ENCODE data around the gene KNCN.

Gene KNCN

DNA sequence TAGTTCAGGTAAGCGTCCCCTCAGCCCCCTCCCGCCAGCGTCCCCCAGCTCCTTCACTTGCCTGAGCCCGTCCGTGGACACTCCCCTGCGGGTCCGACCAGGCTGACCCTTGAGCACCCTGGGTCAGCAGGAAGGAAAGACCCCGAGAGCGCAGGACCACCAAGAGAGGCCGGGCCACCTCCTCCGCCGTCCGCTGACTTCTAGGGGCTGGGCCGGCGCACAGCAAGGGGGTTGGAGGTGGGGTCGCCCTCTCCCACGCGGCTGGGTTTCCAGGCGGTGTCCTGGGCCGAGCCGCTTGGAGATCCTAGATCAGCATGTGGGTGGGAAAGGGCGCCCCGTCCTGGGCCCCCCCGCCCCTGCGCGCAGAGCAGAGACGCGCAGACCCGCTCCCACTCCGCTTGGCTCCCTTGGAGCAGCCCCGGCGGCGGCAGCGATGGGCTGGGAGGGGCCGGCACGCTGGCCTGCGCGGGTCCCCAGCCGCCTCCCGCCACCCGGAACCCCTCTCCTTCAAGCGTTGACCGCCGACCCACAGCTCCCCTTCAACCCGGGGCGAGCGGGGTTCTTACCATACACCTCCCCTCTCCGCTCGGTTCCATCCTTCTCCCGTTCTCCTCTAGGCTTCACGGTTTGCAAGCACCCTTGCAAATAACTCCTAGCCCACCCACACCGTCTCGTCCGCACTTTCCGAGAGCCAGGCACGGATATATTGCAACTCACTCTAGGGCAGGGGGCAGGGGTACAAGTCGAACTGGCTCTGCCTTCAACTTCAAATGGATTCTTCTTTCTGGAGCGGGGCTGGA lies 7.5 kb downstream of the KNCN start:
- no peaks in the 10 kb centered on the region for H3K9me2 ChIP-seq (replicated peaks; ENCODE audit: insufficient read depth, low read length)
- H3K4me2 ChIP-seq (ENCODE audit: low read depth, low read length), result no peak overlapping the region
- H3F3A ChIP-seq (ENCODE audit: insufficient read depth, low read length), result no peaks in the 10 kb centered on the region
- H3K36me3 ChIP-seq (replicated peaks; ENCODE audit: insufficient read depth, low read length), result no peaks in the 10 kb centered on the region
- peaks cover 38% of the 10 kb centered on the region for H3K27me3 ChIP-seq (replicated peaks; ENCODE audit: insufficient read depth, low read length)
- no peaks in the 10 kb centered on the region for H4K20me1 ChIP-seq (ENCODE audit: insufficient read depth, low read length)
- H3K4me3 ChIP-seq (ENCODE audit: low read length), result no peak overlapping the region
- DNase-seq, result no peak
- H3K9me3 ChIP-seq (replicated peaks; ENCODE audit: insufficient read depth, low read length), result no peaks in the 10 kb centered on the region
- H2AFZ ChIP-seq (ENCODE audit: low read length), result no peak overlapping the region
- no peak overlapping the region for H3K27ac ChIP-seq (ENCODE audit: low read length)
- H3K4me1 ChIP-seq (ENCODE audit: low read length), result no peaks in the 10 kb centered on the region
- H3K79me2 ChIP-seq (ENCODE audit: low read length), result no peaks in the 10 kb centered on the region
- TF ChIP-seq EZH2phosphoT487 (IDR thresholded peaks at IDR 0.05; ENCODE audit: low read length), result no peak
- TF ChIP-seq, protein P1, sequence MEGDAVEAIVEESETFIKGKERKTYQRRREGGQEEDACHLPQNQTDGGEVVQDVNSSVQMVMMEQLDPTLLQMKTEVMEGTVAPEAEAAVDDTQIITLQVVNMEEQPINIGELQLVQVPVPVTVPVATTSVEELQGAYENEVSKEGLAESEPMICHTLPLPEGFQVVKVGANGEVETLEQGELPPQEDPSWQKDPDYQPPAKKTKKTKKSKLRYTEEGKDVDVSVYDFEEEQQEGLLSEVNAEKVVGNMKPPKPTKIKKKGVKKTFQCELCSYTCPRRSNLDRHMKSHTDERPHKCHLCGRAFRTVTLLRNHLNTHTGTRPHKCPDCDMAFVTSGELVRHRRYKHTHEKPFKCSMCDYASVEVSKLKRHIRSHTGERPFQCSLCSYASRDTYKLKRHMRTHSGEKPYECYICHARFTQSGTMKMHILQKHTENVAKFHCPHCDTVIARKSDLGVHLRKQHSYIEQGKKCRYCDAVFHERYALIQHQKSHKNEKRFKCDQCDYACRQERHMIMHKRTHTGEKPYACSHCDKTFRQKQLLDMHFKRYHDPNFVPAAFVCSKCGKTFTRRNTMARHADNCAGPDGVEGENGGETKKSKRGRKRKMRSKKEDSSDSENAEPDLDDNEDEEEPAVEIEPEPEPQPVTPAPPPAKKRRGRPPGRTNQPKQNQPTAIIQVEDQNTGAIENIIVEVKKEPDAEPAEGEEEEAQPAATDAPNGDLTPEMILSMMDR (IDR thresholded peaks at IDR 0.05; ENCODE audit: low read length), result no peak
- TF ChIP-seq EZH2 (optimal IDR thresholded peaks at IDR 0.05; ENCODE audit: low read depth, low read length), result no peak
- no peak overlapping the region for H3K9ac ChIP-seq (ENCODE audit: low read length)

- Histone ChIP-seq H4K20me1 (ENCODE audit: insufficient read depth, low read length) (no peaks in the 10 kb centered on the region), H3K27ac (ENCODE audit: low read length) (no peak overlapping the region), H3K9ac (ENCODE audit: low read length) (no peak overlapping the region), H3K79me2 (ENCODE audit: low read length) (no peaks in the 10 kb centered on the region), H3K9me3 (replicated peaks; ENCODE audit: insufficient read depth, low read length) (no peaks in the 10 kb centered on the region), H3K9me2 (replicated peaks; ENCODE audit: insufficient read depth, low read length) (no peaks in the 10 kb centered on the region), H3K4me1 (ENCODE audit: low read length) (no peaks in the 10 kb centered on the region), H2AFZ (ENCODE audit: low read length) (no peak overlapping the region), H3K4me2 (ENCODE audit: low read depth, low read length) (no peak overlapping the region), H3K36me3 (replicated peaks; ENCODE audit: insufficient read depth, low read length) (no peaks in the 10 kb centered on the region), H3K27me3 (replicated peaks; ENCODE audit: insufficient read depth, low read length) (peaks cover 39% of the 10 kb centered on the region), H3K4me3 (ENCODE audit: low read length) (no peak overlapping the region), H3F3A (ENCODE audit: insufficient read depth, low read length) (no peaks in the 10 kb centered on the region)
- TF ChIP-seq EZH2phosphoT487 (IDR thresholded peaks at IDR 0.05; ENCODE audit: low read length) (no peak), EZH2 (optimal IDR thresholded peaks at IDR 0.05; ENCODE audit: low read depth, low read length) (no peak)
- TF ChIP-seq, protein P1 (IDR thresholded peaks at IDR 0.05; ENCODE audit: low read length), result no peak
- DNase-seq, result no peak
Measured at GRCh38 chr1:46543382-46543760, 8.1 kb downstream of the KNCN start.

- Histone ChIP-seq H4K20me1 (ENCODE audit: insufficient read depth, low read length) (no peaks in the 10 kb centered on the region), H3K9me3 (replicated peaks; ENCODE audit: insufficient read depth, low read length) (no peaks in the 10 kb centered on the region), H3K9me2 (replicated peaks; ENCODE audit: insufficient read depth, low read length) (no peaks in the 10 kb centered on the region), H3K4me3 (ENCODE audit: low read length) (no peak overlapping the region), H3K27me3 (replicated peaks; ENCODE audit: insufficient read depth, low read length) (peaks cover 63% of the 10 kb centered on the region), H3K4me2 (ENCODE audit: low read depth, low read length) (no peak overlapping the region), H3K9ac (ENCODE audit: low read length) (no peak overlapping the region), H3K79me2 (ENCODE audit: low read length) (no peaks in the 10 kb centered on the region), H2AFZ (ENCODE audit: low read length) (no peak overlapping the region), H3K36me3 (replicated peaks; ENCODE audit: insufficient read depth, low read length) (no peaks in the 10 kb centered on the region), H3F3A (ENCODE audit: insufficient read depth, low read length) (no peaks in the 10 kb centered on the region), H3K4me1 (ENCODE audit: low read length) (no peaks in the 10 kb centered on the region), H3K27ac (ENCODE audit: low read length) (no peak overlapping the region)
- TF ChIP-seq EZH2phosphoT487 (IDR thresholded peaks at IDR 0.05; ENCODE audit: low read length) (no peak), EZH2 (optimal IDR thresholded peaks at IDR 0.05; ENCODE audit: low read depth, low read length) (no peak)
- TF ChIP-seq, protein P1 (IDR thresholded peaks at IDR 0.05; ENCODE audit: low read length), result no peak
- DNase-seq, result no peak
Measured at GRCh38 chr1:46539972-46540371, 11.5 kb downstream of the KNCN start.
